DMS79 (cell line): ENCODE data around the gene USP33.
"Not testable (repeated sequence)": the region's sequence is repeated elsewhere in the genome, so short reads cannot be mapped to it uniquely, and the experiment has no call there.

Experiments
- DNase-seq: peaks from one replicate; lab custom pipeline; 2025; lab: John Stamatoyannopoulos, UW

Gene USP33

DNA sequence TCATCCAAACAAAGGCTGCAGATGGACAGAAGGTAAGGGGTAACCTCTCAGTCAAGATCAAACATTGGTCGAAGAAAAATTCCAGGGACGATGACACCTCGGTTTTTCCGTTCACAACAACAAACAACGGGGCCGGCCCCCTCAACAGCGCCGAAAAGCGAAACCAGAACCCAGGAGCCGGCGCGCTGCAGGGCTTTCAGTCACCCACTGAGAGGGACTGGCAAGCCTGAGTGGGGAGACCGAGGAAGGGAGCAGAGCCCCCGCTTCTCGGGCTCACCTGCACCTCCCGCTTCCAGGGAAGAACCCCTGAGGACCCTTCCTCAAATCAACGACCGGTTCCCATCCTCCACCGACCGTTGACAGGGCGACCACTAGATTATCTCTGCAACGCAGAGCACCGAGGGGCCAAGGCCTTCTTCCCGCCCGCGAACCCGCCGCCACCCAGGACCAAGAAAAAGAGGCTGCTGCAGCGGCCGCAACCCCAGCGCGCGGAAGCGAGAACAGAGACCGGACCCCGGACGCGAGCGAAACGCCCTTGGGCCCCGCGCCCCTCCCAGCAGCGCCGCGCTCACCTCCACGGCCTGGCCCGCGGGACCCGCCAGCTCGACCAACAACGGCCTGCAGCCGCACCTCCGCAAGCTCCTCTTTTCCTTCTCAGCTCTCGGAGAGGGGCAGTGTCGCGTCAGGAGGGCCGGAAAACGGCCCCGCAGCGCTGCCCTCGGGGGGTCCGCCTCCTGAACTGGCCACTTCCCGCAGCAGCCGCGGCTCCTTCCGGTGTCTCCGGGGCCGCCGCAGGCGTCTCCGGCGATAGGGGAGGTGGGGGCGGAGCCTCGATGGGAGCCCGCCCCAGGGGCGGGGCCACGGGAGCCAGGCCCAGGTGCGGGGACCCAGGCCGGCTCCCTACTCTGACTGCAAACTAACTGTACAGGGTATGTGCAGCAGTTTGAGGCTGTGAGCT, at the start of gene USP33:
USP33 (minus strand) TSS at position 782 of the 958 bp plus-strand sequence. CDS start 18,155 bp downstream, outside the sequence.
- peak; percentile 53 for DNase-seq

DNA sequence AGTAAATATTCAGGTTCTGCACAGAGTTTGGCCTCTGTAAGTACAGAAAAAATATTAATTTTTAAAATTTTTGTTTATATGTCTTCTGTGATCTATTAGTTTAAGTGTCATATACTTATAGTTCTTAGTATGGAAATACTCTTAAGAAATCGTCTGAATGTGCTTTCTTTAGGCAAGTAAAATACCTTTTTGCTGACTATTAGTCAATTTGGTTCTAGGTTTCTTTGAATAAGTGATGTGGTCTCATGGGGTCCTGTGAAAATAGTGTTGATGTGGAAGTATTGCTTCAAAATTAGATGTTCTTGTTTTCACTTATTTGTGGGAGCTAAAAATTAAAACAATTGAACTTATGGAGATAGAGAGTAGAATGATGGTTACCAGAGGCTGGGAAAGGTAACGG, 43.7 kb upstream of the USP33 start:
- no peak for DNase-seq

- no peak for DNase-seq
Measured at GRCh38 chr1:77802026-77802425, 42.4 kb upstream of the USP33 start.

DNA sequence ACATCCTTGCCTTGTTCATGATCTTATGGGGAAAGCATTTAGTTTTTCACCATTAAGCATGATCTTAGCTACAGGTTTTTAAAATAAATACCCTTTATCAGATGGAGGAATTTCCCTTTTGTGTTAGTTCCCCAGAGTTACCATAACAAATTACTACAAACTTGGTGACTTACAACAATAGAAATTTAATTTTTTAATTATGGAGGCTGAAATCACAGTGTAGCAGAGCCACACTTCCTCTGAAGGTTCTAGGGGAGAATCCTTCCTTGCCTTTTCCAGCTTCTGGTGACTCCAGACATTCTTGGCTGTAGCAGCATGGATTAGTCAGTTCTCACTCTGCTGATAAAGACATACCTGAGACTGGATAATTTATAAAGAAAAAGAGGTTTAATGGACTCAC, 38.3 kb upstream of the USP33 start:
- DNase-seq = no peak

DNA sequence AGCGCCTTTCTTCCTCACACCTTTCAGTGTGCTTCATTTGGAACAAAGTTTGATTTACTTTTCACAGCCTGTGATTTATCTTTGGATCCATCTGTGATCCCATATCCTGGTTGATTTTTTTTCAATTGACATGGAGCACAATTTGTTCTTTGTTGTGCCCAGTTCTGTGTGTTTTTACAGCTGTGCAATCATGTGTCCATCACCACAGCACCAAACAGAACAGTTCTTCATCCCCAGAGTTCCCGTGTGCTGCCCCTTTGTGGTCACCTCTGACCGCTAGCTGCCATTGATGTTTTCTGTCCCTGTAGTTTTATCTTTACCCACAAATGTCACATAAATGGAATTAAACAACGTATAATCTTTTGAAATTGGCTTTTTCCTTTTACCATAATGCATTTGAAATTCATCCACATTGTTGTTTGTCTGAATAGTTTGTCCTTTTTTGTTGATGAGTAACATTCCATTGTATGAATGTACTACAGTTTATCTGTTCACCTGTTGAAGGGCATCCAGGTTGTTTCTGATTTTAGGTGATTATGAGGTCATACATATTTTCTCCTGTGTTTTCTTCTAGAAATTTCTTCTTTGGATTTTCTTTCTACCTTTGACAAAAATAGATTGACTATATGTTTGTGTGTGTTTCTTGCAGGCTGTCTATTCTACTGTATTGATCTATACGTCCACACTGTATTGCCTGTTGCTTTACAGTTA, 37.2 kb upstream of the USP33 start:
- no peak for DNase-seq

DNA sequence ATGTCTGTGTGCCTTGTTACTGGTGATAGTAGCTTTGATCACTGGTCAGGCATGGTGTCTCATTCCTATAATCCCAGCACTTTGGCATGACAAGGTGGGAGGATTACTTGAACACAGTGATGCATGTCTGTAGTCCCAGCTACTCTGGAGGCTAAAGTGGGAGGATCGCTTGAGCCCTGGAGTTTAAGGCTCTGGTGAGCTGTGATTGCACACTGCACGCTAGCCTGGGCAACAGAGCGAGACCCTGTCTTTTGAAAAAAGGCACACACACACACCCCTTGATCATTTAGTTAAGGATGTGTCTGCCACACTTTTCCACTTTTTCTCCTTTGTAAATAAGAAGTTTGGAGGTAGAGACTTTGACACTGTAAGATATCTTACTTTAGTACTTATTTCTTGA, 34.9 kb upstream of the USP33 start:
- no peak for DNase-seq

DNA sequence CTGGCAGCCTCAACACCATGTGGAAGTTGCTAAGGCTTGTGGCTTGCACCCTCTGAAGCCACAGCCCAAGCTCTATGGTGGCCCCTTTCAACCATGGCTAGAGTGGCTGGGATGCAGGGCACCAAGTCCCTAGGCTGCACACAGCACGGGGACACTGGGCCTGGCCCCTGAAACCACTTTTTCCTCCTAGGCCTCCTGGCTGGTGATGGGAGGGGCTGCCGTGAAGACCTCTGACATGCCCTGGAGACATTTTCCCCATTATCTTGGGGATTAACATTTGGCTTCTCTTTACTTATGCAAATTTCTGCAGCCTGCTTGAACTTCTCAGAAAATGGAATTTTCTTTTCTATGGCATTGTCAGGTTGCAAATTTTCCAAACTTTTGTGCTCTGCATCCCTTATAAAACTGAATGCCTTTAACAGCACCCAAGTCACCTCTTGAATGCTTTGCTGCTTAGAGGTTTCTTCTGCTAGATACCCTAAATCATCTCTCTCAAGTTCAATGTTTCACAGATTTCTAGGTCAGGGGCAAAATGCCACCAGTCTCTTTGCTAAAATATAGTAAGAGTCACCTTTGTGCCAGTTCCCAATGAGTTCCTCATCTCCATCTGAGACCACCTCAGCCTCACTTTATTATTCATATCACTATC, 26.6 kb upstream of the USP33 start:
- DNase-seq = not testable (repeated sequence)

DNA sequence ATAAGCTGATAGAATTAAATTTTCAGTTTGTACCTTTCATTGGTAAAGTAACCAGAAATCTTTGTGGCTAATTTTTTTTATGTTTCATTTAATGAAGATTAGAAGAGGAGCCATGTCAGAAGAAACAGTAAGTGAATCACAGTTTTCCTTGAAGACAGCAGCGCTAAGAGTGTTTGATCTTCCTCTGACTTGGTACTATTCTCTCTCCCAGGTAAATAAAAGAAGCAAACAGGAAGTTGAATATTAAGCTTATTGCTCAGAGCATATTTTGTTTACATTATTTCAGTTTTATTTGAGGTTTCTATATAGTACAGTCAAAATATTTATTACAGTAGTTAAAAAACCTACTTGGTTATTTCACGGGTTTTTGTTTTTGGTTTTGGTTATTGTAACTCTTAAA, 23.5 kb upstream of the USP33 start:
- DNase-seq = no peak

- no peak for DNase-seq
Measured at GRCh38 chr1:77781683-77782082, 22.0 kb upstream of the USP33 start.

DNA sequence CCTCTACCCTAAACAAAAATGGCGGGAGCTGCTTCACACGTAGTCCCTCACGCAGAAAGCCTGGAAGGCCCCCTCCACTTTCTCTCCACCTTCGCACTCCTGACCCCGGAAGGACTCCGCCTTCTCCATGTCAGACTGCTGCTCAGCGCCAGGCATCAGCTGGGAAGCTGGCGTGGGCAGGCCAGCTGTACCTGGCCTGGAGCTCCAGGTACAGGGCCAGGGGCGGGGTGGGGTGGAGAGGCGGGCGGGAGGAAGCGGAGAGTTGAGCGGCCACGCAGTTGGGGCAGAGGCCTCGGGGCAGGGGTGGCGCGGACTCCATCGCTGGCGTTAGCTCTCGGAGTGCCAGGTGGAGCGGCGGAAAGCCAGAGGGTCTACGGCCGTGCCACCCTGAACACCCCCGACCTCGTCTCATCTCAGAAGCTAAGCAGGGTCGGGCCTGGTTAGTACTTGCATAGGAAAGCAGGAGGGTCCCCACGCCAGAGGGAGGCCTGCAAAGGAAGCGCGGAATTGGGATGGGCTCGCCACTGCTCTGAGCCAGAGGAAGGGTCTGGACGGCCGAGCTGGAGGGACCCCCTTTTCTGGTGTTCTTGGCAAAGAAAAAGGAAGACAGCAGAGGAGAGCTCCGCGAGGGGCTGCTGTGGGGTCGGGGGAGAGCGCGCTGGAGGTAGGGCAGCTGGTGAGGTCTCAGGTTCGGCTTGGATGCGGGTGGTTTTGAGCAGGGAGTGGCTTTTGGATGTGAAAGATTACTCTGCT, 20.1 kb upstream of the USP33 start, which contains the start of gene MIGA1:
MIGA1 (plus strand) TSS at position 121 of the 753 bp plus-strand sequence. CDS start 3,604 bp downstream, outside the sequence.
- DNase-seq = peak; percentile 91

- no peak for DNase-seq
Measured at GRCh38 chr1:77776007-77776700, 16.5 kb upstream of the USP33 start.

DNA sequence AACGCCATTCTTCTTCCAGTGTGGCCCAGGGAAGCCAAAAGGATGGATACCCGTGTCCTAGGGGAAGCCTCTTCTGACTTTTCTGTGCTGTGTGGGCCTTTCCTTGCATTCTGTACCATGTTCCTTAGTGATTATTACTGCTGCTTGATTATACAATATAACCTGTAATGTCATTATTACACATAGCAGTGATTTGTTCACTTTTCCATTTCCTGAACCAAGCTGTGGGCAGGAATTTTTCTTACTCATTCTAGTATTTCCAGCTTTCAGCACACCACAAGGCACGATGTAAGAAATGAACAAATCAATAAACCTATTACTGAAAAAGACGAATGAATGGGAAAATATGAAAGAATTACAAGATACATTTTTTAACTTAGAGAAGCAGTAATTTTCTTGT, 8.4 kb upstream of the USP33 start:
- DNase-seq = no peak

- no peak for DNase-seq
Measured at GRCh38 chr1:77762072-77762476, 2.4 kb upstream of the USP33 start.

GRCh38 chr1:77757603-77758002, 2.0 kb downstream of the USP33 start:
- DNase-seq = no peak

DNA sequence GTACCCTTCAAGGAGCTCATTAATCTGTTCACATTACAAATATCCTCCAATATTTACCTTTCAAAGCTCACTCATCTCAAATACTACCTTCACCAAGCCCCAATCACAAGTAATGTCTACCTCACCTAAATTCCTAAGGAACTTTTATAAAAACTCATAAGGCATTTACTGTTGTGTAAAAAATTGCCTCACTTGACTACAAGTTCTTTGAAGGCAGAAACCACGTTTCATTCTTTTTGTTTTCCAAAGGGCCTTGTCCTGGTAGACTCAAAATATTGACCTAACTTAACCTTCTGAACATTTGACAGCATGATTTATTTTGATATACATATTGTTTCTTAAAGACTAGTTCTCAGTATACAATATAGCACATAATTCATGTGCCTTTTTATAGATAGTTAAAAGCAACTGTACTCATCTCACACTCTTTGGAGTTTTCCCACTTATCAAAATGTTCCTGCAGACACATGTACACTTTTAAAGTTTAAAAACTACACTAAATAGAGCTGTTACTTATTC, 2.5 kb downstream of the USP33 start:
- DNase-seq = no peak

DNA sequence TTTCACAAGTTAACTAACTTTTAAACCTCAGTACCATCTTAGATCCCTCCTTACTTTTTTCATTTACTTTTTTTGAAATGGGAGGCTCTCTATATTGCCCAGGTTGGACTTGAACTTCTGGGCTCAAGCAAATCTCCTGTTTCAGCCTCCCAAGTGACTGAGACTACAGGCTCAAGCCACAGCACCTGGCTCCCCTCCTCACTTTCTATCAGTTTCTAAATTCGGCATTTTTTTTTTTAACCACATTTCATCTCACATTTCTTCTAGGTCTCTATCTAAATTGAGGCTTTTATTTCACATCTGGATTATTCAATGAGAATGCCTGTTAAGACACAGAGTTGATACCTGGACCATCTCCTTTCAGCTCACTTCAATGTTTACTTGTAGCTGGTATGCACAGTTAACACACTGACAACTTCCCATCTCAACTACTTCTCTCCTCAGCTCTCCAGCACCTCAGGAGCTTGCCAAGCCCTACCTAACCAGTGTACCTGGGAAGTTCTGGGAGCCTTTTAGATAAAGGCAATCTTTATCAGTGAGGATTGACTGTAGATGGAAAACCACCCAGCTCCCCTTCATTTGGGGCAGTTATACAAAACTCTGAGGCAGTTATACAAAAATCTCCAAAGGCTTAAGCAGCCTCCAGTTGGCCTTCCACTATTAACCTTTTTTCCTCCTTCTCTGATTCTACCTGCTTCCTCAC, 3.4 kb downstream of the USP33 start:
- DNase-seq = no peak

DNA sequence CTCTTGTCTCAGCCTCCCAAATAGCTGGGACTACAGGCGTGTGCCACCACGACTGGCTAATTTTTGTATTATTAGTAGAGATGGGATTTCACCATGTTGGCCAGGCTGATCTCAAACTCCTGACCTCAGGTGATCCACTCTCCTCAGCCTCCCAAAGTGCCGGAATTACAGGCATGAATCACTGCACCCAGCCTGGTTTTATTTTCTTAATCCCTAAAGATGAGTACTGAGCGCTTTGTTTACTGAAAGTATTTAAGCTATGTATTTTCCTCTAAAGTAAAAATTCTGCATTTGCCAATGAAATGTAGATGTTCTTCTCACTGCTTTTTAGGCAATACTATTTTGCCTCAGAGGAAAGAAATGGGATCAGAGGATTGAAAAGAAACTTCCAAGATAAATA, 10.2 kb downstream of the USP33 start:
- not testable (repeated sequence) for DNase-seq

- DNase-seq = no peak
Measured at GRCh38 chr1:77744576-77744975, 15.1 kb downstream of the USP33 start.

DNA sequence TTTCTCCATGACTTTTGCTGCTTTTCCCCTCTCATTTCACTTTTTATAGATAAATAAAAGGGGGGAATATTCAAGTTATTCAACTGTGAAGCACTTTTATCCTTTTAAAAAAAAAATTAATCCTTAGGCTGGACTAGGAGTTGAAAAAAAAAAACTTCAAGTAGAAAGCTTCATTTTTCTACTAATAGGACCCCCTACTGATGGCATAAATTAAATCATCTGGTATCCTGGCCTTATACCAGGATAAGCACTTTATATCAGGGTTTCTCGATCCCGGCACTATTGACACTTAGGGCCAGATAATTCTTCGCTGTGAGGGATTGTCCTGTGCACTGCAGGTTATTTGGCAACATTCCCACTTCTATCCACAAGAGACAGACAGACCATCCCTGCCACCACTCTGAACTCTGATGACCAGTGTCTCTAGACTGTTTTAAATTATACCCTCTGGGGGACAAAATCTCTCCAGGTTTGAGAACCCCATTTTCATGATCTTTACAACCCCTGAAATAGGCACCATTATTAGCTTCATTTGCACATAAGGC, 17.6 kb downstream of the USP33 start:
- no peak for DNase-seq

- DNase-seq = no peak
Measured at GRCh38 chr1:77741316-77741715, 18.3 kb downstream of the USP33 start.
